Progenitor cell of endocrine pancreas (in vitro differentiated cells): ENCODE measurements around the gene HK2. TPM values are rescaled to one million over a fixed set of nuclear protein-coding genes. Genes with fewer than 3 reads are reported as not detected.

ENCODE experiments used
- DNase-seq: peaks from one replicate; pipeline ENCODE4 v3.0.0; 2021; ENCODE audit warnings: low spot score; ENCODE audit not compliant: unreplicated experiment
- H3K27ac Mint-ChIP-seq: 2 replicates; pipeline ENCODE4 v1.8.0; 2021; ENCODE audit warnings: mild to moderate bottlenecking, moderate library complexity, mixed read lengths
- H3K27me3 Mint-ChIP-seq: 2 replicates; pipeline ENCODE4 v1.8.0; 2021; ENCODE audit warnings: mixed read lengths
- H3K36me3 Mint-ChIP-seq: 2 replicates; pipeline ENCODE4 v1.8.0; 2022; ENCODE audit warnings: mixed read lengths; ENCODE audit not compliant: insufficient read depth
- H3K4me1 Mint-ChIP-seq: 2 replicates; pipeline ENCODE4 v1.8.0; 2021; ENCODE audit warnings: low read depth, mixed read lengths
- H3K4me3 Mint-ChIP-seq: 2 replicates; pipeline ENCODE4 v1.8.0; 2021; ENCODE audit warnings: low read depth, mild to moderate bottlenecking, moderate library complexity, mixed read lengths
- H3K9me3 Mint-ChIP-seq: 2 replicates; pipeline ENCODE4 v1.8.0; 2021; ENCODE audit warnings: low read depth, mixed read lengths
- total RNA-seq: library from RNA; stranded (reverse); gene quantifications from 2 replicates; pipeline ENCODE4 v1.2.1, GENCODE V29; 2021
- TF ChIP-seq, protein P1 (sequence below): fragments of 200-600 bp; sonication (generic); IDR thresholded peaks from one replicate; pipeline ENCODE4 v1.5.0; 2021; ENCODE audit warnings: antibody characterized with exemption, mild to moderate bottlenecking; ENCODE audit not compliant: unreplicated experiment

The HK2 gene
- total RNA-seq, 1 donor from 2014 or later, result 18.2 TPM

GRCh38 chr2:74835831-74836674, 2.1 kb downstream of the HK2 start:
- Mint-ChIP-seq H3K9me3 (no peaks in the 10 kb centered on the region), H3K27me3 (peaks cover 17% of the 10 kb centered on the region), H3K4me1 (peaks cover 18% of the 10 kb centered on the region), H3K36me3 (peaks cover 2% of the 10 kb centered on the region), H3K27ac (peak overlapping the region; percentile 98), H3K4me3 (peak overlapping the region; percentile 86)
- DNase-seq, result no peak
- TF ChIP-seq, protein P1, sequence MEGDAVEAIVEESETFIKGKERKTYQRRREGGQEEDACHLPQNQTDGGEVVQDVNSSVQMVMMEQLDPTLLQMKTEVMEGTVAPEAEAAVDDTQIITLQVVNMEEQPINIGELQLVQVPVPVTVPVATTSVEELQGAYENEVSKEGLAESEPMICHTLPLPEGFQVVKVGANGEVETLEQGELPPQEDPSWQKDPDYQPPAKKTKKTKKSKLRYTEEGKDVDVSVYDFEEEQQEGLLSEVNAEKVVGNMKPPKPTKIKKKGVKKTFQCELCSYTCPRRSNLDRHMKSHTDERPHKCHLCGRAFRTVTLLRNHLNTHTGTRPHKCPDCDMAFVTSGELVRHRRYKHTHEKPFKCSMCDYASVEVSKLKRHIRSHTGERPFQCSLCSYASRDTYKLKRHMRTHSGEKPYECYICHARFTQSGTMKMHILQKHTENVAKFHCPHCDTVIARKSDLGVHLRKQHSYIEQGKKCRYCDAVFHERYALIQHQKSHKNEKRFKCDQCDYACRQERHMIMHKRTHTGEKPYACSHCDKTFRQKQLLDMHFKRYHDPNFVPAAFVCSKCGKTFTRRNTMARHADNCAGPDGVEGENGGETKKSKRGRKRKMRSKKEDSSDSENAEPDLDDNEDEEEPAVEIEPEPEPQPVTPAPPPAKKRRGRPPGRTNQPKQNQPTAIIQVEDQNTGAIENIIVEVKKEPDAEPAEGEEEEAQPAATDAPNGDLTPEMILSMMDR, result peak; percentile 72

GRCh38 chr2:74836675-74837401, 2.9 kb downstream of the HK2 start:
- H3K27ac Mint-ChIP-seq, result no peak overlapping the region
- H3K4me1 Mint-ChIP-seq, result peaks cover 21% of the 10 kb centered on the region

DNA sequence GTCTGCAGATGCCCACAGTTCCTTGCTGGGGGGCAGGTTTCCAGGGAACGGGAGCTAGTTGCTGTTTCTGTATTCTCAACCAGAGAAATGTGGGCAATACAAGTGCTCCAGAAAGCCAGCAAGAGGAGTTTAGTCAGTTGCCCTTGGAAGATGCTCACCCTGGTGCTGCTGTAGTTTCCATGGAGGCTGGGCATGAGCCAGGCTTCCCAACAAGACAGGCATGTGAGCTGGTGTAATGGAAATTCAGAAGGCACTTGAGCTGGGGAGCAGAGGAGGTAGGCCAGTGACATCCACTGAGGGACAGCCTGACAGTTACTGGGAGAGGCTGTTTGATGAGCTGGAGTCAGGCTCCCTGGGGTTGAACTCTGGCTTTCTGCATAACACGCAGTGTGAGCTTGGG, 7.7 kb downstream of the HK2 start:
- no peak for DNase-seq
- TF ChIP-seq, protein P1, result no peak
- Mint-ChIP-seq H3K4me3 (no peak overlapping the region), H3K27ac (no peak overlapping the region), H3K36me3 (peaks cover 2% of the 10 kb centered on the region), H3K27me3 (no peaks in the 10 kb centered on the region), H3K4me1 (peaks cover 36% of the 10 kb centered on the region), H3K9me3 (no peaks in the 10 kb centered on the region)

More at GRCh38 chr2:74836675-74837401, 2.9 kb downstream of the HK2 start:
- DNase-seq, result no peak
- Mint-ChIP-seq H3K4me3 (no peak overlapping the region), H3K9me3 (no peaks in the 10 kb centered on the region), H3K27me3 (peaks cover 11% of the 10 kb centered on the region), H3K36me3 (peaks cover 2% of the 10 kb centered on the region)
- TF ChIP-seq, protein P1, result no peak

DNA sequence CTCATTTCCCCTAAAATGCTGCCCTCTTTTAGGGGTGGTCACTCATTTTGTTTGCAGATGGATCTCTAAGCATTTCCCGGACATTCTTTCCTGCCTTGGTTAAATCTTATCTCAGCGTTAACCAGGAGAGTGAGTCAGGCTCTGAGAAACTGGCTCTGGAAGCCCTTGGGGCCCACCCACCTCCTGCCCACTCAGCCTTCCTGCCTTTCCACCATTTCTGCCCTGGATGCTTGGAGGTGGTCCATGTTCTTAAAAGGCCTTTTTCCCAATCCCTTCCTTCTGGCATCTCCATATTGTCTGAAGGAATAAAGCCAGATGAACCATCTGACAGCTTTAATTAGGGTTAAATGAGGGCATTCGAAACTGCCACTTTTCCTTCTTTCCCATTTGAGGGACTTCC, 9.5 kb downstream of the HK2 start:
- no peak for DNase-seq
- TF ChIP-seq, protein P1, result no peak
- no peak overlapping the region for H3K4me3 Mint-ChIP-seq
- H3K36me3 Mint-ChIP-seq, result peaks cover 2% of the 10 kb centered on the region
- no peaks in the 10 kb centered on the region for H3K9me3 Mint-ChIP-seq
- H3K27me3 Mint-ChIP-seq, result no peaks in the 10 kb centered on the region
- no peak overlapping the region for H3K27ac Mint-ChIP-seq
- peaks cover 35% of the 10 kb centered on the region for H3K4me1 Mint-ChIP-seq

- Mint-ChIP-seq H3K9me3 (no peaks in the 10 kb centered on the region), H3K27me3 (no peaks in the 10 kb centered on the region), H3K36me3 (peaks cover 2% of the 10 kb centered on the region), H3K4me1 (peaks cover 33% of the 10 kb centered on the region), H3K4me3 (no peak overlapping the region), H3K27ac (no peak overlapping the region)
- TF ChIP-seq, protein P1, result no peak
- no peak for DNase-seq
Observed at GRCh38 chr2:74843899-74844298, 10.0 kb downstream of the HK2 start.
